GM12878 (cell line): ENCODE results near the gene DPRX. TPM values are rescaled to one million over a fixed set of nuclear protein-coding genes. Genes with fewer than 3 reads are reported as not detected.

ENCODE experiments used
- ATAC-seq: fragments of 200-7000 bp; cut with Tn5 transposase; 3 replicates; pipeline ENCODE4 v1.9.1; 2020; ENCODE audit warnings: mild to moderate bottlenecking, moderate library complexity
- BruUV-seq: library from RNA; stranded (reverse); fragments of 400-500 nt; replicated peaks from 2 replicates; lab custom pipeline; 2021; lab: Mats Ljungman, UMichigan
- CTCF ChIA-PET: fragments of 300-600 bp; sonication (Branson Sonifier 250); formaldehyde crosslinking; extraction: SDS; loops from one replicate; lab custom pipeline; 2021; ENCODE audit warnings: inconsistent platforms; lab: Yijun Ruan, JAX
- POLR2A ChIA-PET: fragments of 350-600 bp; formaldehyde crosslinking; extraction: SDS; loops from one replicate; lab custom pipeline; 2021; ENCODE audit warnings: inconsistent platforms; lab: Charles Lee
- RAD21 ChIA-PET: fragments of 300-600 bp; sonication (Branson Sonifier 250); formaldehyde crosslinking; loops from one replicate; lab custom pipeline; 2023; ENCODE audit warnings: antibody characterized with exemption; ENCODE audit not compliant: unreplicated experiment; lab: Charles Lee
- SMC1A ChIA-PET: fragments of 300-600 bp; sonication (Branson Sonifier 250); formaldehyde crosslinking; loops from one replicate; lab custom pipeline; 2023; ENCODE audit not compliant: unreplicated experiment, uncharacterized antibody; lab: Charles Lee
- DNase-seq: peaks from one replicate; pipeline ENCODE4 v3.0.0-alpha.2; 2011; ENCODE audit warnings: low read depth, low spot score
- FAIRE-seq: peaks from 3 replicates; lab custom pipeline; 2011; peaks lifted over from hg19 to GRCh38; lab: Jason Lieb, UNC
- H2AFZ ChIP-seq: 2 replicates; pipeline ENCODE4 v1.6.0; 2011; ENCODE audit warnings: low read depth, low read length, control low read depth; ENCODE audit not compliant: control insufficient read depth
- H3K27ac ChIP-seq: 2 replicates; pipeline ENCODE4 v1.5.1; 2011; ENCODE audit warnings: control low read depth; ENCODE audit not compliant: control insufficient read depth, insufficient read depth
- H3K27me3 ChIP-seq, 2 experiments: replicated peaks in 1 of 2; 2 replicates each; pipeline versions ENCODE4 v1.6.0 to v1.6.1; 2011; ENCODE audit warnings: low read length in 1 of 2; ENCODE audit not compliant: control insufficient read depth in 2 of 2, insufficient read depth in 2 of 2
- H3K36me3 ChIP-seq, 2 experiments: 2 replicates each; pipeline ENCODE4 v1.5.1; 2011; ENCODE audit warnings: low read length in 1 of 2; ENCODE audit not compliant: control insufficient read depth in 2 of 2, insufficient read depth in 2 of 2
- H3K4me1 ChIP-seq: 2 replicates; pipeline ENCODE4 v1.6.1; 2011; ENCODE audit warnings: mild to moderate bottlenecking, low read length, moderate library complexity, mixed read lengths; ENCODE audit not compliant: control insufficient read depth, insufficient read depth
- H3K4me2 ChIP-seq: 2 replicates; pipeline ENCODE4 v1.6.0; 2011; ENCODE audit warnings: control low read depth; ENCODE audit not compliant: control insufficient read depth, insufficient read depth
- H3K4me3 ChIP-seq: fragments of 200-600 bp; sonication (generic); 2 replicates; pipeline ENCODE4 v1.5.1; 2016
- H3K79me2 ChIP-seq: 2 replicates; pipeline ENCODE4 v1.6.0; 2011; ENCODE audit warnings: low read length; ENCODE audit not compliant: control insufficient read depth, insufficient read depth
- H3K9ac ChIP-seq: 2 replicates; pipeline ENCODE4 v1.8.0; 2011; ENCODE audit warnings: low read length, control low read depth, mixed read lengths; ENCODE audit not compliant: control insufficient read depth, insufficient read depth
- H3K9me3 ChIP-seq: replicated peaks from 3 replicates; pipeline ENCODE4 v1.5.1; 2011; ENCODE audit warnings: mild to moderate bottlenecking, low read length; ENCODE audit not compliant: control insufficient read depth, insufficient read depth
- H4K20me1 ChIP-seq: 2 replicates; pipeline ENCODE4 v1.6.0; 2011; ENCODE audit not compliant: control insufficient read depth, insufficient read depth
- BMI1 ChIP-seq: fragments of 450-650 bp; IDR thresholded peaks from 2 replicates; pipeline ENCODE4 v1.6.1; 2016; ENCODE audit warnings: mild to moderate bottlenecking, moderate library complexity, borderline replicate concordance
- CHD2 ChIP-seq: IDR thresholded peaks from 2 replicates; pipeline ENCODE4 v1.6.1; 2011; ENCODE audit warnings: low read depth, low read length, improper control_type of control experiment, borderline replicate concordance
- FOS ChIP-seq: IDR thresholded peaks from 3 replicates; pipeline ENCODE4 v1.6.1; 2011; ENCODE audit warnings: borderline replicate concordance; ENCODE audit not compliant: insufficient read length; ENCODE audit errors: extremely low read depth
- NKRF ChIP-seq: fragments of 450-650 bp; conservative IDR thresholded peaks from 2 replicates; pipeline ENCODE4 v1.6.1; 2017; ENCODE audit warnings: mild to moderate bottlenecking, moderate library complexity
- PAX5 ChIP-seq: IDR thresholded peaks from 2 replicates; pipeline ENCODE4 v1.6.1; 2011; ENCODE audit warnings: low read depth, low read length, borderline replicate concordance
- SP1 ChIP-seq: IDR thresholded peaks from one replicate; pipeline ENCODE4 v1.6.1; 2011; ENCODE audit warnings: low read depth, low read length
- SRF ChIP-seq, 2 experiments: IDR thresholded peaks; 2 replicates each; pipeline ENCODE4 v1.6.1; 2011; ENCODE audit warnings: low read depth in 2 of 2, low read length in 2 of 2, mild to moderate bottlenecking in 1 of 2, moderate library complexity in 1 of 2
- STAT1 ChIP-seq: fragments of 450-650 bp; conservative IDR thresholded peaks from 2 replicates; pipeline ENCODE4 v1.6.1; 2014; ENCODE audit warnings: antibody characterized with exemption, mild to moderate bottlenecking
- WGBS: methylation state at CpG from one replicate; pipeline ENCODE4 v1.1.6; 2016; ENCODE audit warnings: low lambda C conversion rate; ENCODE audit not compliant: insufficient replicate concordance, insufficient coverage; ENCODE audit errors: missing lambda C conversion rate; 5-methylcytosine and 5-hydroxymethylcytosine counted together
- in situ Hi-C: fragments of 300-500 bp; cut with MboI; formaldehyde crosslinking; loops from 9 replicates; pipeline ENCODE4 v1.14.3; 2018; ENCODE audit warnings: mixed read lengths
- intact Hi-C: fragments of 100-400 bp; cut with micrococcal nuclease; formaldehyde crosslinking; loops from one replicate; pipeline ENCODE4 v1.14.2; 2022; ENCODE audit not compliant: unreplicated experiment
- polyA plus RNA-seq, 11 experiments: library from polyadenylated mRNA; depleted of rRNA in 4 of 11; unstranded in 6 of 11; stranded (reverse) in 5 of 11; fragments of >200 nt; fragmentation: Nextera tagmentation in 4 of 11; fragmentation: Illumina TruSeq in 1 of 11; extraction: Ambion mirVana in 4 of 11; extraction: Trizol in 1 of 11; gene quantifications; 1 replicate in 1 of 11; 2 replicates in 10 of 11; pipeline versions ENCODE4 v1.2.1 to v1.2.3, GENCODE V29; 2011 to 2016; ENCODE audit warnings: inconsistent platforms in 2 of 11, missing spikeins in 2 of 11, low read depth in 1 of 11
- total RNA-seq, 4 experiments: library from RNA; depleted of rRNA in 3 of 4; stranded (reverse); fragments of >200 nt in 3 of 4; fragmentation: Illumina TruSeq in 1 of 4; extraction: Trizol in 1 of 4; gene quantifications; 2 replicates each; pipeline versions ENCODE4 v1.2.1 to v1.2.3, GENCODE V29; 2013 to 2021

Gene DPRX
- total and polyA plus RNA-seq, 10 of the 15 experiments (the other 5 are each of a cell fraction or from before 2014, with no cell fraction given), result not detected

GRCh38 chr19:53646144-53646543 lies 14.3 kb downstream of the DPRX start:
- H3K4me1 ChIP-seq, result no peaks in the 10 kb centered on the region
- no peaks in the 10 kb centered on the region for H4K20me1 ChIP-seq
- ChIA-PET SMC1A (no interaction called here), CTCF (no interaction called here), POLR2A (no interaction called here), RAD21 (no interaction called here)
- in situ Hi-C loops, result no loop called here
- ATAC-seq, result no peak
- no peaks in the 10 kb centered on the region for H3K36me3 ChIP-seq
- H3K9ac ChIP-seq, result no peak overlapping the region
- no peak for TF ChIP-seq PAX5
- no peak for TF ChIP-seq FOS
- no peak for TF ChIP-seq SRF (IDR thresholded peaks at IDR 0.05; ENCODE audit: low read depth in 2 of 2, low read length in 2 of 2)
- TF ChIP-seq CHD2, result no peak
- no peak for TF ChIP-seq NKRF
- no peak for TF ChIP-seq BMI1
- TF ChIP-seq SP1, result no peak
- no peak for TF ChIP-seq STAT1
- no peak overlapping the region for H3K4me2 ChIP-seq
- intact Hi-C loops, result no loop called here
- H3K4me3 ChIP-seq, result no peak overlapping the region
- H3K9me3 ChIP-seq, result no peaks in the 10 kb centered on the region; the same call in 1 of the 3 replicates
- BruUV-seq, result no TSS peak
- FAIRE-seq, result no peak
- no peaks in the 10 kb centered on the region for H3K79me2 ChIP-seq
- no peak overlapping the region for H3K27ac ChIP-seq
- no peak for DNase-seq
- no peaks in the 10 kb centered on the region for H3K27me3 ChIP-seq
- 76% methylated on average over 2 of the region's 2 CpGs for WGBS
- no peak overlapping the region for H2AFZ ChIP-seq
